GM21423 (cell line): Measurements from ENCODE around the gene ANKFY1.

Experiments used
- ATAC-seq: cut with Tn5 transposase; IDR thresholded peaks from one replicate; pipeline ENCODE4 v1.9.1; 2021; ENCODE audit warnings: mild to moderate bottlenecking, moderate library complexity; ENCODE audit not compliant: unreplicated experiment

Gene ANKFY1

DNA sequence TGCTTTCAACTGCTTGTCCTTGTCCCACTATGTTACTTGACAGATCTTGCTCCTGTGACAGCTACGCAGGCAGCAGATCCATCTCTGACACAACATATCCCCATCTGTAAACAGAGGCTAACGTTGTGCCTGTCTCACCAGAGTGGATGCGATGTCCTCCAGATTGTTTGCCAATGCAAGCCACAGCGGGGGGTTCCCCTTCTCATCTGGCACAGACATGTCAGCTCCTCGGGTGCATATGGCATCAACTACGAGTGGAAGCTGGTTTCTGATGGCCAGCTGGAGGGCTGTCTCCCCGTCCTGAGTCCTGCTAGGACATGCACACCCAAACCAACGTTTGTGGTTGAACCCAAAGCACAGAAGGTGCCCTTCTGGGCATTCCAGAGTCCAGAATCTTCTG is 81.7 kb downstream of the ANKFY1 start:
- no peak for ATAC-seq

DNA sequence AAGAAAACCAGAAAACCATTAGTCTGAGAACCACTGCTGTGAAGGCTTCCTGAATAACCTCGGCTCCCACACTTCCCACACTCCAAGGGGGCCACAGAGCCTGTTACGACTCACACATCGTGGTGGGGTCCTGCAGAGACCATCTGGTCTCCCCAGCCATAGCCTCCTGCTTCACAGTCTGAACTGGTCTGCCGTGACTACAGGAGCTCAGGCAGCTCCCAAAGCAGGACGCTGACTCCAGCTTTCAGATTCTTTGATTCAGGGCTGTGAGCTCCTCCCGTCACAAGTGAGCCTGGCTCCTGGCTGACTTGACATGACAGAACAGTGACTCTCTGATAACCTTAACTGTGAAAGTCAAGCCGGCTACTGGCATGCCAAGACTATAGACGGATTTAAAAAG is 83.0 kb downstream of the ANKFY1 start:
- no peak for ATAC-seq

DNA sequence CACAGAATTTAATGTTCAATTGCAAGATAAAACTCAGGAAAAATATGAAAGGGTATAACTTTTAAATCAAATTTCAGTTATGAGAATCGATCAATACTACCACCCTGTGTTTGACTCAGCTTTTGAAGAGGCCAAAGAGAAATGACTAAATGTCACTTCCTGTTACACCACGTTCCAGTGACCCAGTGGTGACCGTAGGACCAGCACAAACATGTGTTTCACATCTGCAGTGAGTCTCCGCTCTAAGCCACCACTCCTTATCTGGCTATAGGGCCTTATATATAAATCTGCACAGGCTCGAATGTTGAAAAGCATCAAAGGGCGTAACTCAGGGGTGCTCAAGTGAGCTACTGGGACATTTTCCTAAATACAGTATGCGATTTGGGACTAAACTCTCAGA is 84.7 kb downstream of the ANKFY1 start:
- no peak for ATAC-seq

DNA sequence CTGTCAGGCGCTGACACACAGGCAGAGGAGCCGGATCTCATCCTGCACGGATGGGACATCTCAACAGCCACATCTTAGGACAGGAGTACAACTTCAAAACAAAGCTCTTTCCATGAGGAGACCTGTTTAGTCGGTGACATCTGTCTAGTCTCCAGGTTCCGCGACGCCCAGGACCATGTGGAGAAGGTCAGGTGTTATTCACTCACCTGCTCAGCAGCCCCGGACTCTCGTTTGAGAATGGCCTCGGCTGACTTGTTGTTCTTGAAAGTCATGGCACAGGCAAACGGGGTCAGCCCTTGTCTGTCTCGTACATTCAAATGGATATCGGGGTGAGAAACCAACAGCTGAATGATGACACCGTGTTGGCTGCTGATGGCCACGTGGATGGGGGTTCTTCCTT is 85.1 kb downstream of the ANKFY1 start:
- no peak for ATAC-seq

DNA sequence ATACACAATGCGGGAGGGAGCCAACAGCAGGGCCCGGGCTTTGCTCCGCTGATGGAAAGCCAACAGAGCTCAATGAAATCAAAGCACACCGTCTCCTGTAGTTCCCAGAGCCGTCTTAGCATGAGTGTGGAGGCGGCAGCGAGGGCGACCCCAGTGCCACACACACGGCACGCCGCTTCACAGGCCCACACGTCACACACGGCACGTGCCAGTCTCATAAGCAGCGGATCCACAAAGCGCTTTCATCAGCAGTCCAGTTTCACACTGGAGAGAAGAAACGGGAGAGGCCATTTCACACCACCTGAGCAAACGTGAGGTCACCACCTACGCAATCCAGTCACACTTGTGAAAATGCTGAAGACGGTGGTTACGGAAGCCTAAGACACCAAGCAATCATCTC is 86.0 kb downstream of the ANKFY1 start:
- ATAC-seq = no peak

DNA sequence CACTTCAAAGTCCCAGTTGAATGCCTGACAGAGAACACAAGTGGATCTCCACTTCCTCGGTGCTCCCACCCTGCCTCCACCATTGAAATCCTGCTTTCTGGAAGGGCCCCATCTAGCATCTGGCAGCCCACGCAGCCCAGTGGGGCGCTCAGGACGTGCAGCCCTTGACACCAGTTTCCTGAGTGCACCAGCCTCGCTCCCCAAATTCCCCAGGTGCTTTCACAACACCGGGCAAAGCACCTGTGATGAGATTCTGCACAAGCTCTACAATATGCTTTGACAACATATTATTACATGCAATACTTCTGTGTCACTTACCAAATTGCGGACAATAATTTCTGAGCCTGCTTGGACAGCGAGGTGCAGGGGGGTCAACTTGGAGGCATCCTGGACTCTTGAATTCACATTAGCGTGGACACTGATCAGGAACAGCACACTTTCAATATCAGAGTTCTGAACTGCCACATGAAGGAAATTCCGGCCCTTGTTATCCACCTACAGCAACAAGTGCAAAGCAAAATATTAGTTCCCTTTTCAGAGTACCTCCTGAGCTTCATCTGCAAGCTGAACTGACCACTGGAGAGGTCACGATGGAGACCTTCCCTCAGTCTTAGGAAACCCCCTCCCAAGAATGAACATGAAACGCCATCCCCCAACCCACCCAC is 86.8 kb downstream of the ANKFY1 start:
- no peak for ATAC-seq

DNA sequence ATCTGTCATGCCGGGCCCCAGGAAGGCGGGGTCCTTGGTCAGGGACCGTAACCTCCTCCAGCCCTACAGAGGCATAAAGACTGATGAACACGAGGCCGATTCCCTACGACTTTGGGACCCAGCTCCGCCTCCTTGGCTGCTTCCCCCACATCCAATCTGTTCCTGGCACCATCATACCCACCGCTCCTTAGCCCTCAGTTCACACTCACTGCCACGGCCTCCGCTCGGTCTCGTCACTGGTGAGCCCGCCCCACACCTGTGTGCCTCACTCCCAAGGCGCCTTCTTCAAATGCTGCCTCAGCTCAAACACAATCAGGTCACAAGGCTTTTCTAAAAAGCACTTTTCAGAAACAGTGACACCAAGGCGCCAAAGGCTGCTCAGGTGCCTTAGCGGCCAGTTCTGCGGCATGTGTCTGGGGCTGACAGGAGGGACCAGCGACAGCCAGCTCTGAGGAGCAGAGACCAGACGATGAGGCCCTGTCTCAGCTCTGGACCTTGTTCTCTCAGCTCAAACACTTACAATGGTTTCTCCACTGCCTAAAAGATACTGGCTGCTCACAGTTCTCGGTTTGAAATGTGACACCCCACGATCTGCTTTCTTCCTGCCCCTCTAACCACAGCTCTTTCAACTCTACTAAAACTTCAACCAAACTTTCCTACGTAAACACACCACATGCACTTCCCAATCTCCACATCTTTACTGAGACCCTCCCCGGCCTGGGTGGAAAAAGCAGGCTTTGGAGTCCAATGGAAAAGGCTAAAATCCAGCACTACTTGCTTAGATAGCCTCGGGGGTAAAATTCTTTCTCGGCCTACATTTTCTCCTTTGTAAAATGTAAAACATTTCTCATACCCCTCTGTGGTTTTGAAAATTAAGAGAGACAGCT is 87.6 kb downstream of the ANKFY1 start:
- ATAC-seq = no peak

DNA sequence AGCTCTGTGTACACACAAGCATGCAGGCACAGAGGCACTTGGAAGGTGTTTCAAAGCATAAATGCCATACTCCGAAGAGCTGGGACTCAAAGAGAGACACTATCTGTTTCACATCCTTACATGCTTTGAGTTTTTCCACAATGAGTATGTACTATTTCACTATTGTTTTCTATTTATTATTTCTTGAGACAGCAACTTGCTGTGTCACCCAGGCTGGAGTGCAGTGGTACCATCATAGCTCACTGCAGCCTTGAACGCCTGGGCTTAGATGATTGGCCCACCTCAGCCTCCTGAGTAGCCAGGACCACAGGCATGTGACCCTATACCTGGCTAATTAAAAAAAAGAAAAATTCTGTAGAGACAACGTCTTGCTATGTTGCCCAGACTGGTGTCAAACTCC is 89.2 kb downstream of the ANKFY1 start:
- no peak for ATAC-seq

DNA sequence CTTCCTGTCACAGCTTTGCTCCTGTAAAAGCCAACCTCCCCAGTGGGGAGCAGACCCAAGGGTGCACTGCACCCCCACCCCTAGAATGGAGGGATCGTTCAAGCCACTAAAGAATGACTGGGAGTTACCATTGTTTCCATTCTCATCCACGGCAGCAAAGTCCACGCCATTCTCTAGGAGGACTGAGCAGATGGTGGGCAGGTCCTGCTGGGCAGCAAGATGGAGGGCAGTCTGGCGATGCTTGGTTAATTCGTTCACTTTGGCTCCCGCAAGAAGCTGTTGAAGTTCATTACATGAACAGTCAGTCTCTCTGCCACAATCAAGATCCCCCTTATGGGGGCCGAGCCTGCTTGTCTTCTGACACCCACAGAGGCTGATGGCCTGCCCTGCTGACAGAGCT is 90.0 kb downstream of the ANKFY1 start:
- ATAC-seq = no peak

DNA sequence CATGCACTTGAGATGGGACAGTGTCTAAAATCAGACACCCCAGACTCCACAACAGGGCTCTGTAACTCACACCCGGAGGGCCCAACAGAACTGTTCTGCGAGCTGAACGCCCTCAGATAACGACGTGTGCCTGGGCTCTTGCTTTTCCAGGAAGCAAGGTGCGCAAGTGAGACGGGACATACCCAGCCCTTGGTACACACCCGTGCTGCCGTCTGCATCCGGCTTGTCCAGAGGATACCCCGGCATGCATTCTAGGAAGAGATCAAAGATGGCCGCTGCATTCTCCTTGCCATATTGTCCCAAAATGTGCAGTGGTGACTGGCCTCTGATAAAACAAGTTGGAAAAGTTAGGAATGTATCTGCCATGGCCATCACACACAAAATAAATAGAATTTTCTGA is 91.4 kb downstream of the ANKFY1 start:
- ATAC-seq = no peak

DNA sequence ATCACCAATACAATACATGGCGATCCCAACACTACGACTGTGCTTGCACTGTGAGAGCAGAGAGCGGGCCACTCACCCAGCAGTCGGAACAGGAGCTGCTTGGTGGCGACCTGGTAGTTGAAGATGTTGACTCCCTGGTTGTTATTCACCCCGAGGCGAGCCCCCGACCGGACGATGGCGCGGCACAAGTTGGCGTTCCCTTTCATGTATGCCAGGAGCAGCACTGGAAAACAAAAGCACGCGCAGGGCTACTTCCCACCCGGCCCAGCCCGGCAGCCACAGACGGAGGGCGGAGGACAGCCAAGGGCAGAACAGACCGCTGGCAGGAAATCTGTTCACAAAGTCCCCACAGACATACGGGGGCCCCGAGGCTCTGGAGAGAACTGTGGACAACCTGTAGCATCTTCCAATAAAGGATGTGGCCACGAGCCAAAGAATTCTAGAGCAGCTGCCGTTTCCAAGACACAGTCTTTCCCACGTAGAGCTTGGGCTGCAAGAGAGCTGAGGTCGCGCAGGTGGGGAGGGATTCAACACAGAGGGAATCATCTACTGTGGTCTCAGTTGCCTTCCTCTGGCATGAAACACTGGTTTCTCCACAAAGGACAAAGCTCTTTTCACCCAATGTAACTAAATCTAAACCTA is 93.0 kb downstream of the ANKFY1 start:
- no peak for ATAC-seq

DNA sequence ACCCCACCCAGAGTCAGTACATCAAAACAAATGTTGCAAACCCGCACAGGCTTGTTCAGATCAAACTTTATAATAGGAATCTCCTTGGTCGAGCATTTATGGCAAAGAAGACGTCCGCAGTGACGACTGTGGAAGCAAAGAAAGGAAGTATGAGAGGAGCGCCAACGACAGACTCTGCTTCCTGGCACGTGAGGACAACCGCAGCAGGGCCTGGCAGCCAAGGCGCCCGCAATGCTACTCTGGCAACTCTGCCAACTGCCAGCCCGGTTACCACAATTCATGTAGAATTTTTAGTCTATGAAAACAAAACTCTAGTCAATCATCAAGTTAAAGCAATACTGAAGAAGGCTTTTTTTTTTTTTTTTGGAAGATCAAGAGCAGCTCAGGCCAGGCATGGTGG is 96.0 kb downstream of the ANKFY1 start:
- ATAC-seq = no peak

DNA sequence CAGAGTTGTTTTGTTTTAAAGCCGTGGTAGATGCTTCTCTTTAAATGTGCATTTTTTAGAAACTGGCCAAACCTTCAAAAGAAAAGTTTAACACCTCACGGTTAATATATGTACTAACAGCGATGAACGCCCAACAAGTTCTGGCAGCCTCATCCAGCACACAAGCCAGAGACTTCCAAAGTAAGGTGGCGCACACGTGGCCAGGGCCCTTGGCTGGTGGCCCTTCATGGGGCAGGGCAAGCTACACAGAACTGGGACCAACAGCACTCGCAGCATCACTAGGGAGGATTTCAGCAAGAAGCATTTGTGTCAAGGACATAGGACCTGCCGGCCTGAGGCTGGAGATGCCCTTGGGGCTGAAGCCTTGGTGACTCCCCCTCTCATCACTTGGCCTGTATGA is 97.4 kb downstream of the ANKFY1 start:
- no peak for ATAC-seq

DNA sequence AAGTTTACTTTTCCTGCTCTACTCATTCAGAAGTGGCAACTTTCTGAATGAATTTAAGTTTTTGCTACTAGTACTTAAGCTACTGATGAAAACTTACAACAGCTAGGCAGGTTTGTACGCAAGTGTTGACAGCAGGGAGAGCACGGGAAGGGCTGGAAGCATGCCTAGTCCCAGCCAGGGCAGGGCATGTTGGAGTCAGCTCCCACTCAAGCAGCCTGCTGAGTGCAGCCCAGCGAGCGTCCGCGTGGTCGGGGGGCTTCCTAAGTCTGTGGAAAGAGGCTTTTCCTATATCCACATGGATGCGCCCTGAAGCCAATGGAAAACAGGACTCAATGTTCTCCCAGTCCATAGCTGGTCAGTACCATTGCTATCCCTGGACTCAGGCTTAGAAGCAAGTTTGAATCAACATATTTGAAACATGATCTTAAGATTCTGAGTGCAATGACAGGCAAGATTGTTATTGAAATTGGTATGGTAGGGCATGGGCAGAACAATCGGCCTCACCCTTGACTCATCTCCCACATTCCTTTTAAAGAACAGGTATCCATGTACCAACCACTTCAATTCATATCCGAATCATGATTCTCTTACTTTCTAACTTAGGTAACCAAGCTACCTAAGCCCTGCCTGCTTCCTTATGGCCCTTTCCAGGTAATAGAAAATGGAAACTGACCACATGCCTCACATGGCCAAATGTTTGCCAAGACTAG is 98.3 kb downstream of the ANKFY1 start:
- ATAC-seq = no peak

DNA sequence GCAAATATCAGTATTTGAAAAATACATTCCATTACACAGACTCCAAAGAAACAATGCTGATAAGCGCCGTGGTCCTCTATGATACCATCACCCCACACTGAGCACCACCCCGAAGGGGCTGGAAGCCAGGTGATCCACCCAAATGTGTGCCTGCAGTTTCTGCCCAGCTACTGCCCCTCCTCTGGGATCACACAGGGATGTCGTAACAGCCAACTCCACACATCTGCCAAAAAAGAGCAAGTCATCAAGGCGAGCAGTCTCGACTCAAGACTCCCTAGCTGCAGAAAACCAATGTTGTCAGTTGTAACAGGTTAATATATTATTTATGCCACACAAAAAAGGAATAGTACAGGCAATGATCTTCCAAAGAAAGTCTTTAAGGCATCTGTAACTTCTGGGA is 99.8 kb downstream of the ANKFY1 start:
- ATAC-seq = no peak

DNA sequence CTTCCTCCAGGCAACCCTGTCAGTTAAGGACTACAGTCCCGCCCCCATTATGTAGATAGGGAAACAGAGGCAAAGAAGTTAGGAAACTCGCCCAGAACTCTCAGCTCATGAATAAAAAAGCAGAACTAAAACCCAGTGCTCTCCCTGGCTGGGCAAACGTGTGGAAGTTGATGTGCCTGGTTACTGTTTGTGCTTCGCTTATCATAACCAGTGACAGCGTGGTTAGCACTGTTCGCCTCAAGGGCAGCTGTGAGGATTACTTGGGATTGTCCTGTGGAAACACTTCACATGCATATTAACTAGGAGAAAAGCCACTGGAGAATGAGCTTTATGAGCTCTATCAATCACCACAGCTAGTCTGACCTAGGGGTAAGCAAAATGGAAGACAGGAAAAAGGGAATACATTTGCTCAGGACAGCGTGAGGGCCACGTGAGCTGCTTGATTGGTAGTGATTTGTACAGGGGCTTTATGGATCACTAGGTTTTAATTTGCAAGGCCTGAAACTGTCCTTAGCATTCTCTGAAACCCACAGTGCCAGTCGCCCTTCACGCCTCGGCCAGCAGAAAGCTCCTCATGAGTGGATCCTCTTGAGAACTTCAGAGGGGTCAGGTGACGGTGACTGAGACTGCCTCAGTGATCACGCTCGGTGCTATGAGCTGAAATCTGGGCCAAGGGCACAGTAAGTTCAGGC is 100.9 kb downstream of the ANKFY1 start:
- no peak for ATAC-seq

DNA sequence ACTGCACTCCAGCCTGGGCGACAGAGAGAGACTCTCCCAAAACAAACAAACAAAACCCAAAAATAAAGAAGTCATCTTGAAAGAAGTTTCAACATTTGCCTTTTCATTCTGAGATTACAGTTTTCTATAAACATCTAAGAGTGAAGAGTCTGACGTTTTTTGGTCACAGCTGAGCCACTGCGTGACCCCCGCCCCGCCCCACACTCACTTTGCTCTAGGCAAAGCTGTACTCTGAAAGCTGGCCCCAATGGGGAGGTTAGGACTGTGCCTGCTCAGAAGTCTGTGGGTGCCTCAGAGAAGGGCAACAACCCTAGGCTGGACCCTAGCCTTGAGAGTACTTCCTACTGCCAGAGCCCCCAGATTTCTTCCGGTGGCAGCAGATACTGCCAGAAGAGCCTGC is 101.5 kb downstream of the ANKFY1 start:
- no peak for ATAC-seq

DNA sequence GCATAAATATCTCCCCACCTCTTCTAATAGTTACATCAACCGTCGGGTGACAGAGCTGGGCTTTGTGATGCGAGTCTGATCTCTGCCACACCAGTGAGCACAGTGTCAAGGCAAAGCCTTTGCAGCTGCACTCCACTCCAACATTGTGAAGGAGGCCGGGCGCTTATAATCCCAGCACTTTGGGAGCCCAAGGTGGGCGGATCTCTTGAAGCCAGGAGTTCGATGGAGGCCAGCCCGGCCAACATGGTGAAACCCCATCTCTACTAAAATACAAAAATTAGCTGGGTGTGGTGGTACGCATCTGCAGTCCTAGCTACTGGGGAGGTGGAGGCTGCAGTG is 101.8 kb downstream of the ANKFY1 start:
- no peak for ATAC-seq

DNA sequence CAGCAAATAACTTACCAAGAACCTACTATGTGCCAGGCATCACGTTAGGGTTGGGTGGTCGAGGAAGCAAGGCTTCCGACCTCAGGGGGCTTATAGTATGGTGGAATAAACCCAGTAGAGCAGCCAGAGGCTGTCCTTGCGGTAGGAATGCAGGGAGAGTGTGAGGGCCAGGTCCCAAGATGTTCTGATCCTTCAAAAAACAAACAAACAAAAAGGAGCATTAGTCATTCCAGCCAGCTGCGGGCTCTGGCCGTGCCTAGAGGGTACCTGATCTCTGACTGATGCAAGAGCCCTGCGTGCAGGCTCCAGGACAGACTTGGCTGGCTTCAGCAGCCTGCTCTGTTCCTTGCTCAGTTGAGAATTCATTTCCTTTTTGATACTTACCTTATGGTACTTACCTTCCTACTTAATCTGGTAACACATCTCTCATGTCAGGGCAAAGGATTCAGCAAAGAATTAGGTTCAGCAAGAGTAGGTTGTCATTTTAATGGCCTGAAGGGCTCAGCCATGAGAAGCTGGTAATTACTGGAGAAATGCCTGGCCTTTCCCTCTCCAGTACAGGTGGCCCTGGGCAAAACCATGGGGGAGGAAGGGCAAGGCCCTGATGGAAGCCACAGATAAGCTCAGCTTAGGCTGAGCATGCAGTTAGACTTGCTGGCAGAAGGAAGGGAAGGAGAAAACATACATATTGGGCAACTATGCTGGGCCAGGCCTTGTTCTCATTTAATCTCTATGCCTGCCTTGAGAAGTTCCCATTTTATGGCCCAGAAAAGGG is 102.4 kb downstream of the ANKFY1 start:
- no peak for ATAC-seq

DNA sequence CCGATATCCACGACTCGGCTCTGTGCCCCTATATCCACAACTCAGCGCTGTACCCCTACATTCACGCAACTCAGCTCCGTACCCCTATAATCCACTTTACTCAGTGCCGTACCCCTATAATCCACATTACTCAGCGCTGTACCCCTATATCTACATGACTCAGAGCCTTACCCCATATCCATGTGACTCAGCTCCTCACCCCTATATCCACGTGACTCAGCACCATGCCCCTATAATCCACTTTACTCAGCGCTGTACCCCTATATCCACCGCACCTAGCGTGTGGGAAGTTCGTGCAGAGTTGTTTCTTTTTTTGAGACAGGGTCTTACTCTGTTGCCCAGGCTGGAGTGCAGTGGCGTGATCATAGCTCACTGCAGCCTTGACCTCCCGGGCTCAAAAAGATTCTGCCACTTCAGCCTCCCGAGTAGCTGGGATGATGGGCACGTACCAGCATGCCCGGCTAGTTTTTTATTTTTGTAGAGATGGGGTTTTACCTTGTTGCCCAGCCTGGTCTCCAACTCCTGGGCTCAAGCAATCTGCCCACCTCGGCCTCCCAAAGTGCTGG is 103.4 kb downstream of the ANKFY1 start:
- no peak for ATAC-seq
